Mucosa of stomach (tissue), 1 donor: Measurements from ENCODE around the gene GPRIN3.

Experiments
- H3K27me3 ChIP-seq: one replicate; pipeline ENCODE4 v1.7.0; 2013; ENCODE audit warnings: mild to moderate bottlenecking, low read length; ENCODE audit not compliant: control insufficient read depth, insufficient read depth
- H3K36me3 ChIP-seq: one replicate; pipeline ENCODE4 v1.7.0; 2013; ENCODE audit warnings: low read length; ENCODE audit not compliant: control insufficient read depth, insufficient read depth
- H3K4me1 ChIP-seq: one replicate; pipeline ENCODE4 v1.7.0; 2013; ENCODE audit warnings: mild to moderate bottlenecking, low read length; ENCODE audit not compliant: control insufficient read depth, insufficient read depth
- H3K4me3 ChIP-seq: one replicate; pipeline ENCODE4 v1.7.0; 2013; ENCODE audit warnings: low read length
- H3K9ac ChIP-seq: one replicate; pipeline ENCODE4 v1.7.0; 2013; ENCODE audit warnings: mild to moderate bottlenecking, low read length, moderate library complexity
- H3K9me3 ChIP-seq: one replicate; pipeline ENCODE4 v1.7.0; 2013; ENCODE audit warnings: mild to moderate bottlenecking, low read length, moderate library complexity; ENCODE audit not compliant: control insufficient read depth
- donor health status: Pancreatic carcinoma.

GPRIN3 gene

DNA sequence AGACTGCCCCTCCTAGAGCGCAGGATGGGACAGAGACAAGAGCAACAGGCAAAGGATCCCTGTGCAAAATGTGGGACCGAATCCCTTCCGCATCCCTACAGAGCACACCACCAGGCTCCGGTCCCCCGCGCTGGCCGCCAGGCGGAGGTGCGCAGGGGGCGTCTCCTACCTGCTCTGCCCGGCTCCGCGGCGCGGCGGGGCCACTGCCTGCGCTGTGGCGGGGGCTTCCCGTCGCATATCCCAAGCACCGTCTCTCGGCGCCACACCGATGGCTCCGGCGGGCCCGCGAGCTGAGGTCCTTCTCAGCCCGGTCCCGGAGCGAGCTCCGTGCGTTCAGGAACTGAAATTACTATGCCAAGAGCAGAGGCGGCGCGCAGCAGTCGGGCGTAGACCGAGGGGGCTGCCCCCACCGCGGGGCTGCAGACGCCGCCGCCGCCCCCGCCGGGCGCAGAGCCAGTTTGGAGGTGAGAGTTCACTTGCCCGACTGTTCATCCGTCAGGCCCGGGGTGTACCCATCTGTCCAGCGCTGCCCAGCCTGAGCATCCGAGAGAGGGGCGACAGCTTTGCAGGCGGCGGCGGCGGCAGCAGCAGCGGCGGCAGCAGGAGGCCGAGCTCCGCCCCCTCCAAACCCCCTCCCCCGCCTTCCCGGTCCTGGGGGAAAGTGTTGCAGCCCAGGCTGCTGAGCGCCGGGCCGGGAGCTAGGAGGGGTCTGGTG is at the start of gene GPRIN3:
Gene GPRIN3 (minus strand): TSS at position 355 of the 715 bp plus-strand sequence. CDS start 57,690 bp downstream, outside the sequence.
- peak within 1 kb of the TSS; percentile 67 for H3K4me3 ChIP-seq
- peak within 1 kb of the TSS; percentile 72 for H3K9ac ChIP-seq
- no peaks in the 10 kb centered on the region for H3K9me3 ChIP-seq
- no peaks in the 10 kb centered on the region for H3K36me3 ChIP-seq
- no peaks in the 10 kb centered on the region for H3K27me3 ChIP-seq
- H3K4me1 ChIP-seq: peaks cover 18% of the 10 kb centered on the region

DNA sequence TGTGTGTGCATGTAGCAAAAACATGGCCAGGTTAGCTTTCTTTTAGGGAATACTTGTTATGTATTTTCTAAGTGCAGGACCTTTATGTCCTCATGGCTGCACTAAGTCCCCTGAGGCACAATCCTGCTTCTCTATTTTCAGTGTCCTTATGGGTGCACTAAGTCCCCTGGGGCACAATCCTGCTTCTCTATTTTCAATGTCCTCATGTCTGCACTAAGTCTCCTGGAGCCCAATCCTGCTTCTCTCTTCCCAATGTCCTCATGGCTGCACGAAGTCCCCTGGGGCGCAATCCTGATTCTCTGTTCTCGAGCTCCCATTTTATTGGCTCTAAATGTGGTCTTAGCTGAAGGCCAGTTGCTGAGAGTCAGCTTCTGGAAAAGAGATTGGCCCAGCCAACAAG is 49.7 kb upstream of the GPRIN3 start:
- H3K9ac ChIP-seq: no peak overlapping the region
- H3K36me3 ChIP-seq: no peaks in the 10 kb centered on the region
- no peak overlapping the region for H3K4me3 ChIP-seq
- no peaks in the 10 kb centered on the region for H3K27me3 ChIP-seq
- peaks cover 6% of the 10 kb centered on the region for H3K4me1 ChIP-seq
- H3K9me3 ChIP-seq: no peaks in the 10 kb centered on the region

DNA sequence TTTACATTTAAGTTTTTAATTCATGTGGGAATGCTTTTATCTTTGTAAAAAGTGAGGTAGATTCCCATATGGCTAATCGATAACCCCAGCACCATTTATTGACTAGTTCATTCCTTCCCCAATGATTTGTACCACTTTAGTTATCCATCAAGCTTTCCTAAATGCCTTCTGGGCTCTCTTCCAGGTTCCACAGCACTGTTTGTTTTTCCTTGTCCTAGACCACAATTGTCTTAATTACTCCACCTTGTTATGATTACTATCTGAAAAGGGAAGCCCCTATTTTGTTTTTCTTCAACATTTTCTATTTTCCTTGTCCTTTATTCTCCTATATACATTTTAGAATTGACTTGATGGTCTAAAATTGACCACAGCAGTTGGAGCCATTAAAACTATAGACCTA is 48.5 kb upstream of the GPRIN3 start:
- Histone ChIP-seq H3K4me3 (no peak overlapping the region), H3K4me1 (peaks cover 6% of the 10 kb centered on the region), H3K36me3 (no peaks in the 10 kb centered on the region), H3K27me3 (no peaks in the 10 kb centered on the region), H3K9me3 (no peaks in the 10 kb centered on the region), H3K9ac (no peak overlapping the region)

DNA sequence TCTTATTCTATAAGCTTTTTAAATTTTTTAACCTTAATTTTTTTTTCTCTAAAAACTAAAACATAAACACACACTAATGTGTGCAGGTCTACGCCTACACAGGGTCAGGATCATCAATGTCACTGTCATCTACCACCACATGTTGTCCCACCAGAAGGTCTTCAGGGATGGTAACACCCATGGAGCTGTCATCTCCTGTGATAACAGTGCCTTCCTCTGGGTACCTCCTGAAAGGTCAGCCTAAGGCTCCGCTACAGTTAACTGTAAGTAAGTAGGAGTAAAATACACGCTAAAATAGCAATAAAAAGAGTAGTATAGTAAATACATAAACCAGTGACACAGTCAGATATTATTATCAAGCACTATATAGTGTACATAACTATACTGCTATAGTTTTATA is 45.9 kb upstream of the GPRIN3 start:
- Histone ChIP-seq H3K4me3 (no peak overlapping the region), H3K36me3 (no peaks in the 10 kb centered on the region), H3K27me3 (no peaks in the 10 kb centered on the region), H3K9me3 (no peaks in the 10 kb centered on the region), H3K9ac (no peak overlapping the region), H3K4me1 (no peaks in the 10 kb centered on the region)

DNA sequence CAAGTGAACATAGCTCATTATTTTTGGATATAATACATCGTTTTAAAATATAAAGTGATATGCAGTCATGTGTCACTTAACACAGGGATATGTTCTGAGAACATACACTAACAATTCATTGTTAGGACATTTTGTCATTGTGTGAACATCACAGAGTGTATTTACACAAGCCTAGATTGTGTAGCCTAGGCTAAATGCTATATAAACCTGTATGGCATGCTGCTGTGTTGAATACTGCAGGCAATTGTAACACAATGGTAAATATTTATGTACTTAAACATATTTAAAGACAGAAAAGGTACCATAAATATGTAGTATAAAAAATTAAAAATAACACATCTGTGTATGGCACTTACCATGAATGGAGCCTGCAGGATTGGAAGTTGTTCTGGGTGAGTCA is 44.9 kb upstream of the GPRIN3 start:
- Histone ChIP-seq H3K4me1 (no peaks in the 10 kb centered on the region), H3K36me3 (no peaks in the 10 kb centered on the region), H3K9me3 (no peaks in the 10 kb centered on the region), H3K27me3 (no peaks in the 10 kb centered on the region), H3K9ac (no peak overlapping the region), H3K4me3 (no peak overlapping the region)

DNA sequence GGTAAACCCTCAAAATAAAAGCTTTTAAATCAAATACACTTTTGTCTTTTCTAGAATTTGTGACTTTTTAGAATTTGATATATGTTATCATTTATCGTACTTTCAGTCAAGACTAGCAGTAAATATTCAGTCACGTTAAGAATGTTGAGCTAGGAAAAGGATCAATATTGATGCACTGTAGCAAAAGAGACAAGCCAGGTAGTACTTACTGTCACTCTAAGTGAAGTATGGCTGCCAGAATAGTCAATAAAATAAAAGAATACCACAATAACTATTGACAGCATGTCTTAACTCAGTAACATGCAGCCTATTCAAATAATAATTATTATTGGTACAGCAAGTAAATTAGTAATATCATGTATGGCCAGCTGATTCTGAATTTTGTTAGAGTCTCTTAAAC is 43.6 kb upstream of the GPRIN3 start:
- H3K4me3 ChIP-seq: no peak overlapping the region

DNA sequence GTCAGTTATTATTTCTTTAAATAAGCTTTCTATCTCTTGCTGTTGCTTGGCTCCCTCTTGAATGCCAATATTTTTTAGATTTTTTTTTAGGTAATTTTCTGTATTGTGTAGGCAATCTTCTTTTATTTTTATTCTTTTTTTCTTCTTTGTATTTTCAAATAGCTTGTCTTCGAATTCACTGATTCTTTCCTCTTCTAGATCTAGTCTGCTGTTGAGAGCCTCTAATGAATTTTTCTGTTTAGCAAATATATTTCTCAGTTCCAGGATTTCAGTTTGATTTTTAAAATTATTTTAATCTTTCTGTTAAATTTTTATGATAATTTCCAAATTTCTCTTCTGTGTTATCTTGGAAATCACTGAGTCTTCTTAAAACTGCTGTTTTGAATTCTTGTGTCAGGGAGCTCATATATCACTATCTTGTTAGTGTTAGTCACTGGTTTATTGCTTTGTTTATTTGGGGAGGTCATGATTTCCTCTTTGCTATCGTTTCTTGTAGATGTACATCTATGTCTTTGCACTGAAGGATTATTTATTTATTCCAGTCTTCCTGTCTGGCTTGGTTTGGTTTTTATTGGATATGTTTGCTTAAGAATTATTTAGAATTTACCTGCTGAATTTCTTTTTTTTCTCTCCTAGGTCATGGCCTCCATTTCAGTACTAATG is 39.9 kb upstream of the GPRIN3 start:
- H3K9ac ChIP-seq: no peak overlapping the region
- no peaks in the 10 kb centered on the region for H3K27me3 ChIP-seq
- no peaks in the 10 kb centered on the region for H3K36me3 ChIP-seq
- H3K9me3 ChIP-seq: no peaks in the 10 kb centered on the region
- no peak overlapping the region for H3K4me3 ChIP-seq
- H3K4me1 ChIP-seq: no peaks in the 10 kb centered on the region

More for the DNA sequence above, 43.6 kb upstream of the GPRIN3 start:
- Histone ChIP-seq H3K4me1 (no peaks in the 10 kb centered on the region), H3K9ac (no peak overlapping the region), H3K9me3 (no peaks in the 10 kb centered on the region), H3K27me3 (no peaks in the 10 kb centered on the region), H3K36me3 (no peaks in the 10 kb centered on the region)

DNA sequence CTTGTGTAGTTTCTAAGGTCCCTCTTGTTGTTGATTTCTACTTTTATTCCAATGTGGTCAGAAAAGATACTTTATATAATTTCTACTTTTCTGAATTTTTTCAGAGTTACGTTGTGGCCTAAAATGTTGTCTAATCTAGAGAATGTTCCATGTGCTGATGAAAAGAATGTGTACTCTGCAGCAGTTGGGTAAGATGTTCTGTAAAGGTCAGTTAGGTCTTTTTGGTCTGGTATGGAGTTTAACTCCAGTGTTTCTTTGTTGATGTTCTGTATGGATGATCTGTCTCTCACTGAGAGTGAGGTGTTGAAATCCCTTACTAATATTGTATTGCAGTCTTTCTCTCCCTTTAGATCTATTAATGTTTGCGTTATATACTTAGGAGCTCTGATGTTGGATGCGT is 37.0 kb upstream of the GPRIN3 start:
- Histone ChIP-seq H3K9ac (no peak overlapping the region), H3K4me1 (no peaks in the 10 kb centered on the region), H3K36me3 (no peaks in the 10 kb centered on the region), H3K4me3 (no peak overlapping the region), H3K9me3 (no peaks in the 10 kb centered on the region), H3K27me3 (no peaks in the 10 kb centered on the region)

DNA sequence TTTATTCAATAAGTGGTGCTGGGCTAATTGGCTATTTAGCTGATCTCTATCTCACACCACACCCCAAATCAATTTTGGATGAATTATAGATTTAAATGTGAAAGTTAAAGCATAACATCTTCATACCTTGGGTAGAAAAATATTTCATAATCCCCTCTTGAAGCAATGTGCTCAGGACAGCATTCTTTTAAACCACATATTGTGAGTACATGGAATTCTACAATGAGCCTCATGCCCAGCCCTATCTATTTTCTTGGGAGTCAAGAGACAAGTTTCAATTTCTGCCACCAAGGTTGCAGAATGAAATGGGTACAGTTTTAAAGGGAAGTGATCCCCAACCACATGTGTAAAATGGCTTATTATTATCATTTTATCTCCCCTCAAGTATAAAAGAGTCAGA is 30.6 kb upstream of the GPRIN3 start:
- peaks cover 5% of the 10 kb centered on the region for H3K4me1 ChIP-seq
- no peaks in the 10 kb centered on the region for H3K9me3 ChIP-seq
- H3K9ac ChIP-seq: no peak overlapping the region
- H3K27me3 ChIP-seq: no peaks in the 10 kb centered on the region
- H3K4me3 ChIP-seq: no peak overlapping the region
- H3K36me3 ChIP-seq: no peaks in the 10 kb centered on the region

DNA sequence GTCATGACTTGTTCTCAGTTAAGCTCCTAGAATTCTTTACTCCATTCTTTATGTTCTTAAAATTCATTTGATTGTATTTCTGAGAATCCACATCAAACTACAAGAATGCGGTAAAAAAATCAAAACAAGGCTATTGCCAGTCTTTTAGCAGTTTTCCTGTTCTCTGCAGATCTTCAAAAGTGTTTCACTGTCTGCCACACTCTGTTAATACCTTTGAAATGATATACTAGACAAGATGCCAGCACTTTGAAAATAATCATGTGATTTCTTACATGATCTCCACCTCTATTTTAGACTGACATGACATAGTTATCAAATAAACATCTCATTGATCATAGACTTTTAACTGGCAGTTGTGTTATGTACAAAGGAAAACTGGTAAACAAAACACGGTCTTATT is 30.1 kb upstream of the GPRIN3 start:
- Histone ChIP-seq H3K9me3 (no peaks in the 10 kb centered on the region), H3K4me1 (peaks cover 5% of the 10 kb centered on the region), H3K36me3 (no peaks in the 10 kb centered on the region), H3K27me3 (no peaks in the 10 kb centered on the region), H3K4me3 (no peak overlapping the region), H3K9ac (no peak overlapping the region)

DNA sequence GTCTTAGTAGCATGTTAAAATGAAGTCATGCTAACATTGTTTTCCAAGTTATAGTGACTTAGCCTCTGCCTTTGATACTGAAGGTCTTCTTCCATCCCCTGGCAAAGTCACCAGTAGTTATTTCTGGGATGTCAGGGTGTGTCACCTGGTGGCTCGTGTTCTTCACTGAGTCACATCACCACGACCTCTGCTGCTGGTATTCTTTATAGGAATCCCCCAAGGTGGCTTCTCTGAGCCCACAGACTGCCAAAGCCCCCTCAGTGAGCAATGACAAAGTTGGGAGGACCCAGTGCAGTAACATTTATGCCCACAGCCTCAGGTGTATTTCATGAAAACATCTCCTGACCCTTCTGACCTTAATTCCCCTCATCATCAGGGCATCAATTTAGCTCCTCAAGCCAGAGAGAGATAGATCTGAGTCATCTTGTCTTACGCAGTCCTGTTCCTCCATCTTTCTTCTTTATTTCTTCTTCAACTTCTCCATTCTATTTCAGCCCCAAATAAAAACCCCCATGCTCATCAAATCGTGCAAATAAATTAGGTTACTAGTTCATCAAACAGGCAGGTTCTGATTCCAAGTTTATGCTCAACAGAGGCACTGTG is 29.3 kb upstream of the GPRIN3 start:
- Histone ChIP-seq H3K4me3 (no peak overlapping the region), H3K4me1 (peaks cover 5% of the 10 kb centered on the region), H3K36me3 (no peaks in the 10 kb centered on the region), H3K27me3 (no peaks in the 10 kb centered on the region), H3K9me3 (no peaks in the 10 kb centered on the region), H3K9ac (no peak overlapping the region)

DNA sequence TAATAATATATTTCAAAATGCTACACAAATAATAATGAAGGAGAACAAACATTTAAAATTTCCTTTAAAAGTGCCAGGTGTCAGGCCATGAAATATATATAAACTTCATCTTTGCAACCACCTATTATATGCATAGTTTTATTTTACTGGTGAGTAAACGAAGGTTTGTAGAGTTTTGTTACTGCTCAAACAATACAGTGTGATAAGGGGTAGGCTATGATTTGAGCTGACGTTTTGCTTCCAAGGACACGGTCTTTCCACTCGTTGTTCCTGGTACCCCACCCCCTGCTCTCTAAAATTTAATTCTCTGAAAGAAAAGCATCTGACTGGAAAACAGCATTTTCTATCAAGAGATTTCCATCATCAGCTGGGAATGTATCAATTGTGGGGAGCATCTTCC is 27.2 kb upstream of the GPRIN3 start:
- peaks cover 5% of the 10 kb centered on the region for H3K4me1 ChIP-seq
- no peaks in the 10 kb centered on the region for H3K27me3 ChIP-seq
- no peak overlapping the region for H3K4me3 ChIP-seq
- H3K9me3 ChIP-seq: no peaks in the 10 kb centered on the region
- no peak overlapping the region for H3K9ac ChIP-seq
- no peaks in the 10 kb centered on the region for H3K36me3 ChIP-seq
